ENCODE data around the gene TIGD2.

GRCh38 chr4:89129080-89129640 lies 17.8 kb downstream of the TIGD2 start:
- no peak for TF ChIP-seq POLR2AphosphoS5 (IDR thresholded peaks at IDR 0.05; ENCODE audit: low read depth, low read length)
- no peak for TF ChIP-seq POLR2A (IDR thresholded peaks at IDR 0.05; ENCODE audit: low read depth, low read length)
- no peak for TF ChIP-seq TAF1 (IDR thresholded peaks at IDR 0.05; ENCODE audit: borderline replicate concordance, low read depth, low read length)

Data from GM12892 (cell line).